Dermis microvascular lymphatic vessel endothelial cell (primary cell): ENCODE results near the gene CCDC188. TPM values are rescaled to one million over a fixed set of nuclear protein-coding genes. Genes with fewer than 3 reads are reported as not detected.

Experiments
- DNase-seq, 2 donors: peaks; one replicate each; pipeline versions ENCODE4 v3.0.0 to v3.0.0-alpha.2; 2010; ENCODE audit warnings: low read depth in 2 of 2
- total RNA-seq: library from RNA; depleted of rRNA; stranded (reverse); fragments of >200 nt; gene quantifications from 2 replicates; pipeline ENCODE4 v1.2.1, GENCODE V29; 2014

The CCDC188 gene
- total RNA-seq: 4.9 and 5.0 TPM in 2 replicates

DNA sequence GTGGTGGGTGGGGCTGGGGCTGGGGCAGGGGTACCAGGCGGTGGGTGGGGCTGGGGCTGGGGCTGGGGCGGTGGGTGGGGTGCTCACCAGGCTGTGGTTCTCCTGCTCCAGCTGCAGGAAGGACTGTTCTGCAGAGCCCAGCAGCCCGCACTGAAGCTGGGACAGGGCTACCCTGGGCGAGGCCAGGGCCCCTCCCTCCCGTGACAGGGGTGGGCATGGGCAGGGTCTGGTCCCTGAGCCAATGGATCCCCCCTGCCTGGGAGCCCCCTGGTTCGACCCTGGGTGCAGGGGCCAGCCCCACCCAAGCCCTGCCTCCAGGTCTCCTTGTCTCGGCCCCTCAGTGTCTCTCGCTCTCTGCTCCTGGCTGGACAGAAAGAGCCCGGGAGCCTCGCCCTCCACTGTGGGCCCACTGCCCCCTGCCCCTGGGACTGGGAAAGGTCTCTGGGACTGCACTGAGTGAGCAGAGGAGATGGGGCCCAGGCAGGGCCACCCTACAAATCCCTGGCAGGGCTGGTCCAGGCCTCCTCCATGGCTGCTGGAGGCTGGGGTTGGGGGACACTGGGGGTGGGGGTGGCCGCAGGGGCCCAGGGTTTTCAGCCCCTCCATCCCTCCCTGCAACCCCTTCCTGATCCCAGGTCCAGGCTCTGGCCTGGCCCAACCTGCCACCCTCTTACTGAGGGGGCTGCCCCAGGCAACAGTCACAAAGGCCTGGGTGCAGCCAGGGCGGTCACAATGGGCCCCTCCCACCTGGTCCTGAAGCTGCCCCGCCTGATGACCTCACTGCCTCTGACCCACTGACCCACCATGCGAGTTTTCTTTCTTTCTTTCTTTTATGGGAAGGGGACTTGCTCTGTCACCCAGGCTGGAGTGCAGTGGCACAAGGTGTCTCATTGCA is at the start of gene CCDC188:
TSS of gene CCDC188 (minus strand) at position 675 of the 895 bp plus-strand sequence. CDS start at position 606, 69 bp downstream.
- no peak for DNase-seq

GRCh38 chr22:20199906-20200305 is 49.1 kb upstream of the CCDC188 start:
- no peak for DNase-seq

DNA sequence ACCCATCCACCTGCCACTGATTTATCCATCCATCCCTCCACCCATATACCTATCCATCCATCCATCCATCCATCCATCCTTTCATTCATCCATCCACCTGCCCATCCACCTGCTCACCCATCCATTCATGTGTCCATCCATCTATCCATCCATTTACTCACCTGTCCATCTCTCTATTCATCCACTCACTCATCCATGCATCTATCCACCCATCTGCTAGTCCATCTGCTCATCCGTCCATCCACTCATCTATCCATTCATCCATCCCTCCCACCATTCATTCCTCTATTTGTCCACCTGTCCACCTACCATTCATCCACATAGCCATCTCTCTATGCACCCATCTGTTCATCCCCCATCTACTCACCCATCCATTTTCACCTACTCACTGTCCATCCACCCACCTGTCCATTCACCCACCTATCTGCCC is 48.6 kb upstream of the CCDC188 start:
- DNase-seq: no peak

DNA sequence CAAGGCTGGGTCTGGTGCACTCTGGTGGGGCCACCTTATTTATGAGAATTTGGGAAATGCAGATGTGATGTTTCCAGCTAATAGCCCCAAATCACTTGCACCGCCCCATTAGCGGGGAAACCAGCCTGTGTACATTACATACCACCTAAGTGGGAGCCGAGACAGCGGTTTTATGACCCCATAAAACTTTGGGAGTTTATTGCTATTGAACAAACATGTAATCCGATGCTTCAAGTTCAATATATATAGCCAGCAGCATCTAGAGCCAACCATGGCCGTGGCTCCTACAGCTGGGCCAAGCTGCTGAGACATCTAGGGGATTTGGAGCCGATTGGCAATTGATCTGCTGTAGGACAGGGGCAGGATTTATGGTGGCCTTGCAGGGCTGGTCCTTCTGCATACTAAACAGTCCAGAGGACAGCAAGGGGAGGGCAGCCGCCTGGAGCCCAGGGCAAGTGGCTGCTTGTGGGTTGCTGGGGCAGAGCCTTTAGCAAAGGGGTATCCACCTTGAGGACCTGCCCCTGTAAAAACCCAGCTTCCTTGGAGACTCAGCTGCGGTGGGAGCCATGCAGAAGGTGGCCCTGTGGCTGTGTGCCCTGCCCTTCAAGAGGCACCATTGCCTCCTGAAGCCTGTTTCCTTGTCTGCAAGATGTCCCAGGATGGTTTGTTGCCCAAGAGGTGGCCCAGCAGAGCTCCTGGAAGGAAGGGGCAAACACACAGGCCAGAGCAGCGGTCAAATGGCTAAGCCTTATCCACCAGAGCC is 47.9 kb upstream of the CCDC188 start:
- DNase-seq: no peak

DNA sequence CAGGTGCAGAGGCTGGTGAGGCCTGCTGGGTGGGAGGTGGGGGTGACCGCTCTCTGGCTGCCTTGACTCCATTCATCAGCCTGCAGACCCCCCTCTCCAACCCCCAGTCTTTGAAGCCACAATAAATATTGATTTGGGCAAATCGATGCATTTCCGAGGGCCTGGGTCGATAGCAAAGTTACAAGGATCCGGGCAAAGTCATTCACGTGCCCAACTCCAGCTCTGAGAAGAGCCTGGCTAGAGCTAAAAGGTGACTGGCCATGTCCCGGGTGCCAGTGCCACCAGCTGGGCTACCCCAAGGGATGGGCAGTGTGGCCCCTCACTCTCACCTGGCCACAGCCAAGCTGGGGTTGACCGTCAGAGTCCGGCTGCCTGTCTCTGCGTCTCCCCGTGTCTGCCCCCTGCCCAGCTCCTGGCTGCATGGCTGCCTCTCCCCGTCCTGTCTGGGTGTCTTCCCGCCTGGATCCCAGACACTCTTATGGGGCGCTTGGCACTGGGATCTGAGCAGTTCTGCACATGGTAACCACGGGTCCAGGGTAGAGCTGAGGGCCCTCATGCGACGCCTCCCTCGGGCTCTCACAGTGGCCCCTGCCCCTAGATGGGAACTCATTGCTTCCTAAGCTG is 46.7 kb upstream of the CCDC188 start:
- no peak for DNase-seq

DNA sequence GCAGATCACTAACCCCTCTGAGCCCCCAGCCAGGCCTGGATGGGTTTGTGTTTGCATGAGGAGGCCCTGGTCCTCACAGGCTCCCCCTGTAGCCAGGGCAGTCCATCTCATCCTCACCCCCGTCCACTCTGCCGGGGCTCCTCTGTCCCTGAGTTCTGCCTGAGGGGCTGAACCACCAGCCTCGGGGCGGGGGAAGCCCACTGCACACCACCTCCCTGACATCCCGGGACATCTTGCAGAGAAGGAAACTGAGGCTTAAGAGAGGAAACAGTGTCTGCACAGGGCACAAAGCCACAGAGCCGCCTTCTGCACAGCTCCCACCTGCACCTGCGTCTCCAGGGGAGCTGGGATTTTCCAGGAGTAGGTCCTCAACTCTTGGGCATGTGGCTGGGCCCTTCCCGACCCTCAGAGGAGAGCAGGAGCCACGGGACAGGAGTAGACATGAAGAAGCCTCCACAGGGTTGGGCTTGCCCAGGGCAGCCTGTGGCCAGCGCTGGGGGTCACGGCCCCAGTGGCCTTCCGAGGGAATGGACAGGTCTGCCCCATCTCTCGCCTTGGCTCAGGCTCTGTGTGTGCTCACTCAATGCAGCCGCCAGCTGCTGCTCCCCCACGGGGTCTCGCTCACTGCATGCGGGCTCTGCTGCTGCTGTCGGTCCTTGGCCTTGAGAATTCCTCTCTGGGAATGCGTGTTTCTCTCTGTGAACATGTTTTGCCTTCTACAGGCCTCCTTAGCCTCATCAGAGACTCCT is 45.4 kb upstream of the CCDC188 start:
- DNase-seq: no peak

GRCh38 chr22:20194681-20195593 is 44.1 kb upstream of the CCDC188 start:
- DNase-seq: no peak

- DNase-seq: no peak
Measured at GRCh38 chr22:20193761-20194494, 43.1 kb upstream of the CCDC188 start.

- no peak for DNase-seq
Measured at GRCh38 chr22:20192972-20193760, 42.3 kb upstream of the CCDC188 start.

- DNase-seq: no peak
Measured at GRCh38 chr22:20192293-20192971, 41.6 kb upstream of the CCDC188 start.

DNA sequence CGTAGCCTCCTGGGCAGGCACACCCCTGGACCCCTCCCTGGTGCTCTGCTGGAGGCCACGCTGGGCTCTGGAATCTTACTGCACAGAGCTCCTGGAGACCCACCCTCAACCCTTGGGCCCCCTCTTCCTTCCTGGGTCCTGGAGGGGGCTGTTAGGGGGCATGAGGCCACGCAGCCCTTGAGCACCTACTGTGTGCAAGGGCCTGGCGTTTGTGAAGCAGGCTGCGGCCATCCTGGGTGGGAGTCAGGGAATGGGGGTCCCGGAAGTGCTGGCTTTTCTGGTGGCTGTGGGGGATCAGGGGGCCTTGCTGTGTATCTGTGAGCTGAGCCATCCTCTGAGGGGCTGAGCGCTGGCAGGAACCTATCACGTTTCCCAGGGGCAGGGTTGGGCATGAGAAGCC is 40.9 kb upstream of the CCDC188 start:
- DNase-seq: no peak

GRCh38 chr22:20191000-20191515 is 40.2 kb upstream of the CCDC188 start:
- DNase-seq: no peak

DNA sequence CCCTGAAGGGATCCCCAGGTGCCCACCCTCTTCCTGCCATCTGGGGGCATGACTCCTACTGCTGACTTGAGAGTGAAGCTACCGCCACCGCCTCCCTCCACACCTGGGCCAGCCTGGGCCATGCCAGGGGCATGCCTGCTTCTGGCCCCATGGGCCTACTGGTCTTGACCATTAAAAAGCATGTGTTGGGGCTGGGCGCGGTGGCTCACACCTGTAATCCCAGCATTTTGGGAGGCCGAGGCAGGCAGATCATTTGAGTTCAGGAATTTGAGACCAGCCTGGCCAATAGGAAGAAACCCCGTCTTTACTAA is 37.7 kb upstream of the CCDC188 start:
- DNase-seq: no peak

GRCh38 chr22:20187777-20188566 is 37.1 kb upstream of the CCDC188 start:
- no peak for DNase-seq

- no peak for DNase-seq
Measured at GRCh38 chr22:20186871-20187546, 36.2 kb upstream of the CCDC188 start.

DNA sequence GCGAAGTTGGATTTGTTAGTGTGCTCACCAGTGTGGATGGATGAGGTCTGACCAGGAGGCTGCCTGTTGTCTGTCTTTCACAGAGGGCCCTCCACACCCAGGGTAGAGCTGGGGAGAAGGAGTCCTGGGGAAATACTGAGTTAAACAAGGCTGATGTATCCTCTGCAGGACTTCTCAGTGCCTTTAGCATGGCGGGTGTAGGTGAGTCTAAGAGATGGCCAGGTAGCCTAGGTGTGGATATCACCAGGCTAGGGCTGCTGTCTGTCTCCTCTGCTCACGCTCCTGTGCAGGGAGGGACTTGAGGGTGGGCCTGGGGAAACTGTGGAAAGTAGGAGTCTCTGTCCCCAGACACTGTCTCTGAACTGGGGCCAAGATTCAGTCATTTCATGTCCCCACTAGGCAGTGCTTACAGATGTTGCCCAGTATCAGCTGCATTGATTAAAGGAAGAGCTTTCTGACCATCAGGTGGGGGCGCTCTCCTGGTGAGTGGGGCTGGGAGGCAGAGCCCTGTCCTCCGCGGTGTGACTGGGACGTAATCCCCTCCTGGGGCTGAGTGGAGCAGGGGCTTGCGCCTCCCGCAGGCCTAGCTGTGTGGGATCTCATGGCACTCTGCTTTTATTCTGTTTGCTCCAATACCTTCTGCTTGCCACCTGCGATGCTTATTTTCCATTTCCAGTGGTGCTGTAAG is 35.5 kb upstream of the CCDC188 start:
- DNase-seq: peak in 1 of 2 donors; percentile 34
